A673 (cell line): ENCODE data around the gene CDCA7L. TPM values are rescaled to one million over a fixed set of nuclear protein-coding genes. Genes with fewer than 3 reads are reported as not detected.
A peak's percentile ranks its signal among the peaks of the same experiment; 100 is the strongest.

ENCODE experiments used
- BruUV-seq: library from RNA; stranded (reverse); fragments of 400-500 nt; replicated peaks from 2 replicates; lab custom pipeline; 2021; lab: Mats Ljungman, UMichigan
- CTCF ChIA-PET: fragments of 300-600 bp; sonication (Branson Sonifier 250); formaldehyde crosslinking; loops from one replicate; lab custom pipeline; 2022; ENCODE audit warnings: antibody characterized with exemption; lab: Charles Lee
- POLR2A ChIA-PET: fragments of 300-600 bp; sonication (Branson Sonifier 250); formaldehyde crosslinking; loops from one replicate; lab custom pipeline; 2022; ENCODE audit warnings: antibody characterized with exemption; ENCODE audit not compliant: low non-redundant PET; lab: Charles Lee
- DNase-seq: peaks from one replicate; pipeline ENCODE4 v3.0.0-alpha.2; 2015; ENCODE audit warnings: low spot score
- H3K27ac ChIP-seq: fragments of 200-600 bp; sonication (generic); 2 replicates; pipeline ENCODE4 v1.5.1; 2016; ENCODE audit warnings: mixed run types, low read depth, mild to moderate bottlenecking, mixed read lengths, antibody characterized with exemption, low read length; ENCODE audit not compliant: poor library complexity, severe bottlenecking
- H3K27me3 ChIP-seq: fragments of 200-600 bp; sonication (generic); replicated peaks from 2 replicates; pipeline ENCODE4 v1.6.1; 2017; ENCODE audit warnings: mixed run types, low read depth, mild to moderate bottlenecking, mixed read lengths, antibody characterized with exemption, low read length; ENCODE audit not compliant: insufficient read depth, poor library complexity
- H3K36me3 ChIP-seq: fragments of 200-600 bp; sonication (generic); 2 replicates; pipeline ENCODE4 v1.6.1; 2016; ENCODE audit warnings: mixed run types, mild to moderate bottlenecking, mixed read lengths, antibody characterized with exemption, low read length; ENCODE audit not compliant: insufficient read depth, poor library complexity, severe bottlenecking
- H3K4me1 ChIP-seq: fragments of 200-600 bp; sonication (generic); 2 replicates; pipeline ENCODE4 v1.6.1; 2017; ENCODE audit warnings: mixed run types, mild to moderate bottlenecking, mixed read lengths, antibody characterized with exemption, low read length; ENCODE audit not compliant: insufficient read depth, poor library complexity, severe bottlenecking
- H3K4me3 ChIP-seq: fragments of 200-600 bp; sonication (generic); 2 replicates; pipeline ENCODE4 v1.5.1; 2016; ENCODE audit warnings: low read depth, mixed run types, mild to moderate bottlenecking, mixed read lengths, low read length; ENCODE audit not compliant: poor library complexity, severe bottlenecking
- H3K9me3 ChIP-seq: fragments of 200-600 bp; sonication (generic); 2 replicates; pipeline ENCODE4 v1.6.1; 2016; ENCODE audit warnings: mixed run types, low read depth, mild to moderate bottlenecking, mixed read lengths, antibody characterized with exemption, low read length; ENCODE audit not compliant: poor library complexity, severe bottlenecking
- CTCF ChIP-seq: fragments of 300-800, 200-600 bp; sonication (generic); conservative IDR thresholded peaks from 2 replicates; pipeline ENCODE4 v1.5.1; 2017; ENCODE audit warnings: low read depth, mild to moderate bottlenecking, antibody characterized with exemption, low read length, moderate library complexity, mixed read lengths
- EZH2 ChIP-seq: fragments of 200-600 bp; sonication (generic); IDR thresholded peaks from 2 replicates; pipeline ENCODE4 v1.6.1; 2017; ENCODE audit warnings: borderline replicate concordance, low read depth, mild to moderate bottlenecking, mixed read lengths, antibody characterized with exemption, low read length; ENCODE audit not compliant: poor library complexity, severe bottlenecking
- intact Hi-C: fragments of 100-400 bp; cut with micrococcal nuclease; formaldehyde crosslinking; loops from one replicate; pipeline ENCODE4 v1.10.0; 2022; ENCODE audit not compliant: unreplicated experiment
- total RNA-seq: library from RNA; stranded (reverse); gene quantifications from 2 replicates; pipeline ENCODE4 v1.2.3, GENCODE V29; 2021

CDCA7L gene
- total RNA-seq, 1 experiment from 2014 or later: 89.2 TPM

DNA sequence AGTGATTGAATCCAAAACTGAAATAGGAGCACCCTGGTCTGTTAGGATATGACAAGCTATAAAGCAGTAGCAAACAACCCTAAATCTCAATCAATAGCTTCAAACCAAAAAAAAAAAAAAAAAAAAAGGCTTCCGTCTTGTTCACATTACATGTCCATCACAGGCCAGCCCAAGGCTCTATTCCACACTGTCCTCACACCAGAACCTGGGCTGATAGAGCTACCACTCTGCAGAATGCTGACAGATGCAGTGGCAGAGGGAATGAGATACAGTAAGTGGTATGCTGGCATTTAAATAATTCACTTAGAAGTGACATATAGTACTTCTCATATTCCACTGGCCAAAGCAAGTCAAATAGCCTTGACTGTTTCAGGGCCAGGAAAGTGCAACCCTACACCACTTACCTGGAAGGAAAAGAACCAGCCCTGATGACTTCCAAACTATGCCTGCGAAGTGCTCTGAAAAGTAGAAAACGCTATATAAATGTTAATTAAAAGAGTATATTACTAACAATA, 5.8 kb downstream of the CDCA7L start:
- intact Hi-C loops: loop anchor here (5.0 kb wide), 1 partner anchor 73 kb away; no protein-coding TSS in a partner anchor
- DNase-seq: no peak
- BruUV-seq: no TSS peak
- Histone ChIP-seq H3K4me1 (peaks cover 44% of the 10 kb centered on the region), H3K9me3 (peaks cover 11% of the 10 kb centered on the region), H3K27me3 (no peaks in the 10 kb centered on the region), H3K27ac (no peak overlapping the region), H3K36me3 (peaks cover 12% of the 10 kb centered on the region), H3K4me3 (no peak overlapping the region)
- ChIA-PET POLR2A (no interaction called here), CTCF (no interaction called here)
- TF ChIP-seq CTCF (no peak), EZH2 (no peak)

GRCh38 chr7:21939136-21939857, 6.4 kb downstream of the CDCA7L start:
- TF ChIP-seq CTCF: no peak
- no peak for TF ChIP-seq EZH2
- intact Hi-C loops: no loop called here
- H3K27me3 ChIP-seq: no peaks in the 10 kb centered on the region
- H3K36me3 ChIP-seq: peaks cover 12% of the 10 kb centered on the region
- H3K4me3 ChIP-seq: no peak overlapping the region
- CTCF ChIA-PET: no interaction called here
- BruUV-seq: no TSS peak
- peaks cover 11% of the 10 kb centered on the region for H3K9me3 ChIP-seq
- POLR2A ChIA-PET: no interaction called here
- H3K4me1 ChIP-seq: peaks cover 41% of the 10 kb centered on the region
- no peak overlapping the region for H3K27ac ChIP-seq
- peak; percentile 32 for DNase-seq

DNA sequence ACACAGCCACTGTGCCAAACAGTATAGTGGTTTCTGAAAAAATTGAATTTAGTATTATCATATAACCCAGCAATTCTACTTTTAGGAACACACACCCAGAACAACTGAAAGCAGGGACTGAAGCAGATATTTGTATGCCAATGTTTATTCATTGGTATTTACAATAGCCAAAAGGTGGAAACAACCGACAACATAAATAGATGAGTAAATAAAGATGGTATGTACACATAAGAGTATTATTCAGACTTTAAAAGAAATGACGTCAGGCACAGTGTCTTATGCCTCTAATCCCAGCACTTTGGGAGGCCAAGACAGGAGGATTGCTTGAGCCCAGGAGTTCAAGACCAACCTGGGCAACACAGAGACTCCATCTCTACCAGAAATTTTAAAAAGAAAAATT, 7.2 kb downstream of the CDCA7L start:
- Histone ChIP-seq H3K27me3 (no peaks in the 10 kb centered on the region), H3K27ac (no peak overlapping the region), H3K4me1 (peaks cover 34% of the 10 kb centered on the region), H3K4me3 (no peak overlapping the region), H3K9me3 (peaks cover 11% of the 10 kb centered on the region), H3K36me3 (peaks cover 12% of the 10 kb centered on the region)
- POLR2A ChIA-PET: no interaction called here
- intact Hi-C loops: no loop called here
- CTCF ChIA-PET: no interaction called here
- no peak for DNase-seq
- TF ChIP-seq CTCF (no peak), EZH2 (no peak)
- BruUV-seq: no TSS peak
